Measurements from ENCODE around the gene DUSP5. TPM values are rescaled to one million over a fixed set of nuclear protein-coding genes. Genes with fewer than 3 reads are reported as not detected.

Gene DUSP5
- total RNA-seq, 1 experiment from 2014 or later: 14.2 TPM

GRCh38 chr10:110533149-110533548 lies 35.4 kb downstream of the DUSP5 start:
- peaks cover 53% of the 10 kb centered on the region for H3K4me1 ChIP-seq (replicated peaks; ENCODE audit: insufficient read depth)

GRCh38 chr10:110534571-110534970 lies 36.9 kb downstream of the DUSP5 start:
- H3K4me3 ChIP-seq: no peak overlapping the region
- H3K79me2 ChIP-seq (ENCODE audit: low read depth): no peaks in the 10 kb centered on the region
- H3K27me3 ChIP-seq (ENCODE audit: insufficient read depth, low read depth): no peaks in the 10 kb centered on the region
- peaks cover 40% of the 10 kb centered on the region for H3K4me1 ChIP-seq (replicated peaks; ENCODE audit: insufficient read depth)
- H4K20me1 ChIP-seq (ENCODE audit: insufficient read depth): no peaks in the 10 kb centered on the region
- intact Hi-C loops (cut with micrococcal nuclease; ENCODE audit: unreplicated experiment): no loop called here
- H3K36me3 ChIP-seq (ENCODE audit: low read depth): no peaks in the 10 kb centered on the region
- BruUV-seq (replicated peaks): no TSS peak
- CTCF ChIA-PET: no interaction called here
- no peak overlapping the region for H2AFZ ChIP-seq
- POLR2A ChIA-PET (ENCODE audit: unreplicated experiment): no interaction called here
- no peak for DNase-seq
- H3K4me2 ChIP-seq: no peak overlapping the region
- H3F3A ChIP-seq (ENCODE audit: insufficient read depth, low read depth): peaks cover 28% of the 10 kb centered on the region; the same call in 1 of the 2 replicates
- no peaks in the 10 kb centered on the region for H3K9me2 ChIP-seq (ENCODE audit: insufficient read depth)
- TF ChIP-seq CTCF (conservative IDR thresholded peaks at IDR 0.05) (no peak), EZH2 (IDR thresholded peaks at IDR 0.05; ENCODE audit: low read depth) (no peak)
- H3K9me3 ChIP-seq (ENCODE audit: insufficient read depth, low read depth): no peaks in the 10 kb centered on the region
- H3K27ac ChIP-seq: no peak overlapping the region

More at GRCh38 chr10:110533149-110533548, 35.4 kb downstream of the DUSP5 start:
- no peak overlapping the region for H3K27ac ChIP-seq
- TF ChIP-seq EZH2 (IDR thresholded peaks at IDR 0.05; ENCODE audit: low read depth) (no peak), CTCF (conservative IDR thresholded peaks at IDR 0.05) (no peak)
- no peaks in the 10 kb centered on the region for H3K9me2 ChIP-seq (ENCODE audit: insufficient read depth)
- no peaks in the 10 kb centered on the region for H3K36me3 ChIP-seq (ENCODE audit: low read depth)
- no peaks in the 10 kb centered on the region for H3K9me3 ChIP-seq (ENCODE audit: insufficient read depth, low read depth)
- no peak overlapping the region for H3K4me3 ChIP-seq
- intact Hi-C loops (cut with micrococcal nuclease; ENCODE audit: unreplicated experiment): no loop called here
- no TSS peak for BruUV-seq (replicated peaks)
- no peaks in the 10 kb centered on the region for H4K20me1 ChIP-seq (ENCODE audit: insufficient read depth)
- ChIA-PET CTCF (no interaction called here), POLR2A (ENCODE audit: unreplicated experiment) (no interaction called here)
- no peak for DNase-seq
- H3K27me3 ChIP-seq (ENCODE audit: insufficient read depth, low read depth): no peaks in the 10 kb centered on the region
- no peaks in the 10 kb centered on the region for H3K79me2 ChIP-seq (ENCODE audit: low read depth)
- H3K4me2 ChIP-seq: no peak overlapping the region
- H3F3A ChIP-seq (ENCODE audit: insufficient read depth, low read depth): peaks cover 41% of the 10 kb centered on the region; the same call in 1 of the 2 replicates
- H2AFZ ChIP-seq: no peak overlapping the region

GRCh38 chr10:110535958-110536891 lies 38.5 kb downstream of the DUSP5 start:
- no peaks in the 10 kb centered on the region for H4K20me1 ChIP-seq (ENCODE audit: insufficient read depth)
- CTCF ChIA-PET: no interaction called here
- no peaks in the 10 kb centered on the region for H3K9me3 ChIP-seq (ENCODE audit: insufficient read depth, low read depth)
- H3K4me2 ChIP-seq: peak overlapping the region; percentile 62
- H3K27ac ChIP-seq: peak overlapping the region; percentile 72
- peaks cover 24% of the 10 kb centered on the region; the same call in 1 of the 2 replicates for H3F3A ChIP-seq (ENCODE audit: insufficient read depth, low read depth)
- peaks cover 41% of the 10 kb centered on the region for H3K4me1 ChIP-seq (replicated peaks; ENCODE audit: insufficient read depth)
- no peaks in the 10 kb centered on the region for H3K79me2 ChIP-seq (ENCODE audit: low read depth)
- DNase-seq: peak; percentile 17 to 54
- no peaks in the 10 kb centered on the region for H3K27me3 ChIP-seq (ENCODE audit: insufficient read depth, low read depth)
- POLR2A ChIA-PET (ENCODE audit: unreplicated experiment): no interaction called here
- H3K4me3 ChIP-seq: no peak overlapping the region
- no peaks in the 10 kb centered on the region for H3K9me2 ChIP-seq (ENCODE audit: insufficient read depth)
- TF ChIP-seq EZH2 (IDR thresholded peaks at IDR 0.05; ENCODE audit: low read depth) (no peak), CTCF (conservative IDR thresholded peaks at IDR 0.05) (no peak)
- no peaks in the 10 kb centered on the region for H3K36me3 ChIP-seq (ENCODE audit: low read depth)
- no peak overlapping the region; the same call in 1 of the 2 replicates for H2AFZ ChIP-seq
- BruUV-seq (replicated peaks): no TSS peak
- intact Hi-C loops (cut with micrococcal nuclease; ENCODE audit: unreplicated experiment): no loop called here

Measured in PC-9 (cell line).